Body of pancreas (tissue), 4 donors: ENCODE measurements around the gene RDH13.
"Not testable (repeated sequence)": the region's sequence is repeated elsewhere in the genome, so short reads cannot be mapped to it uniquely, and the experiment has no call there.

Experiments used
- POLR2A ChIP-seq, 3 donors: fragments of 450-650 bp; IDR thresholded peaks; one replicate each; pipeline ENCODE4 v1.6.1; 2016; ENCODE audit warnings: antibody characterized with exemption in 3 of 3, mild to moderate bottlenecking in 2 of 3
- TF ChIP-seq, protein P1 (sequence below), 7 experiments: fragments of 450-650 bp in 4 of 7; fragments of 200-600 bp in 3 of 7; sonication (generic) in 3 of 7; IDR thresholded peaks; one replicate each; pipeline ENCODE4 v1.5.1; 2016 to 2019; ENCODE audit warnings: antibody characterized with exemption in 7 of 7

DNA sequence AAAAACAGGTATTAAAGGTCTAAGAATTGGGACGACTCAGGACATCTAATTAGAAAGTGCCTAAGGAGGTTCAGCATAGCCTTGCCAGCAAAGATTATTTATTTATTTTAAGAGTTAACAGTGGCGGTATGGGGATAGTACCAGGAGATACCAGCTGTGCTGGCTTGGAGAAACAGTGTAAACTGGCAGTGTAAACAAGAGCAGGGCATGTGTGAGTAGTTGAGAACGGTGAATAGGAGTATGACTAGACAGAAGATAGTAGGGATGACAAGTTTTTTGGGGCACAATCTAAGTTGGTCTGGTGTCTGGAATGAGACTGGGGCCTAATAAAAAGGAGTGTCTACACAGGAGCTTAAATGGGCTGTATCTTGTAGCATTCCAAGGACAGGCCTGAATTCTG is 55.4 kb downstream of the RDH13 start:
- TF ChIP-seq, protein P1, sequence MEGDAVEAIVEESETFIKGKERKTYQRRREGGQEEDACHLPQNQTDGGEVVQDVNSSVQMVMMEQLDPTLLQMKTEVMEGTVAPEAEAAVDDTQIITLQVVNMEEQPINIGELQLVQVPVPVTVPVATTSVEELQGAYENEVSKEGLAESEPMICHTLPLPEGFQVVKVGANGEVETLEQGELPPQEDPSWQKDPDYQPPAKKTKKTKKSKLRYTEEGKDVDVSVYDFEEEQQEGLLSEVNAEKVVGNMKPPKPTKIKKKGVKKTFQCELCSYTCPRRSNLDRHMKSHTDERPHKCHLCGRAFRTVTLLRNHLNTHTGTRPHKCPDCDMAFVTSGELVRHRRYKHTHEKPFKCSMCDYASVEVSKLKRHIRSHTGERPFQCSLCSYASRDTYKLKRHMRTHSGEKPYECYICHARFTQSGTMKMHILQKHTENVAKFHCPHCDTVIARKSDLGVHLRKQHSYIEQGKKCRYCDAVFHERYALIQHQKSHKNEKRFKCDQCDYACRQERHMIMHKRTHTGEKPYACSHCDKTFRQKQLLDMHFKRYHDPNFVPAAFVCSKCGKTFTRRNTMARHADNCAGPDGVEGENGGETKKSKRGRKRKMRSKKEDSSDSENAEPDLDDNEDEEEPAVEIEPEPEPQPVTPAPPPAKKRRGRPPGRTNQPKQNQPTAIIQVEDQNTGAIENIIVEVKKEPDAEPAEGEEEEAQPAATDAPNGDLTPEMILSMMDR (IDR thresholded peaks at IDR 0.05), result not testable (repeated sequence)
- not testable (repeated sequence) for TF ChIP-seq POLR2A (IDR thresholded peaks at IDR 0.05)
